ENCODE data around the gene CSNK1G1.

DNA sequence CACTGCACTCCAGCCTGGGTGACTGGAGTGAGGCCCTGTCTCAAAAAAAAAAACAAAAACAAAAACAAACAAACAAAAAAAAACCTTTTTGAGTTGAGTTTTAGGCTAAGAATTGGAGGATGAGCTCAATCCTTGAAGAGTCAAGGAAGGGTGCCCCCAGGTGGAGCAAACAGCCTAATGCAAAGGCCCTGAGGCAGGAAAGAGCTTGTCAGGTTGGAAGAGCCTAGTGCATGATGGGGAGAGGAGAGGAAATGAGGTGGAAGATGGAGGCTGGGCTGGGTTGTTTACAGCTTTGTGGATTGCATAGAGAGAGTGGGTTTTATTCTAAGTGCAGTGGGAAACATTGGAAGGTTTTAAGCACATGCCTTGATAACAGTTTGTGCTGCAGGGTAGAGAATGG lies 206.5 kb downstream of the CSNK1G1 start:
- no peak for TF ChIP-seq POLR2A (IDR thresholded peaks at IDR 0.05)
- TF ChIP-seq, protein P1, sequence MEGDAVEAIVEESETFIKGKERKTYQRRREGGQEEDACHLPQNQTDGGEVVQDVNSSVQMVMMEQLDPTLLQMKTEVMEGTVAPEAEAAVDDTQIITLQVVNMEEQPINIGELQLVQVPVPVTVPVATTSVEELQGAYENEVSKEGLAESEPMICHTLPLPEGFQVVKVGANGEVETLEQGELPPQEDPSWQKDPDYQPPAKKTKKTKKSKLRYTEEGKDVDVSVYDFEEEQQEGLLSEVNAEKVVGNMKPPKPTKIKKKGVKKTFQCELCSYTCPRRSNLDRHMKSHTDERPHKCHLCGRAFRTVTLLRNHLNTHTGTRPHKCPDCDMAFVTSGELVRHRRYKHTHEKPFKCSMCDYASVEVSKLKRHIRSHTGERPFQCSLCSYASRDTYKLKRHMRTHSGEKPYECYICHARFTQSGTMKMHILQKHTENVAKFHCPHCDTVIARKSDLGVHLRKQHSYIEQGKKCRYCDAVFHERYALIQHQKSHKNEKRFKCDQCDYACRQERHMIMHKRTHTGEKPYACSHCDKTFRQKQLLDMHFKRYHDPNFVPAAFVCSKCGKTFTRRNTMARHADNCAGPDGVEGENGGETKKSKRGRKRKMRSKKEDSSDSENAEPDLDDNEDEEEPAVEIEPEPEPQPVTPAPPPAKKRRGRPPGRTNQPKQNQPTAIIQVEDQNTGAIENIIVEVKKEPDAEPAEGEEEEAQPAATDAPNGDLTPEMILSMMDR (IDR thresholded peaks at IDR 0.05), result no peak

Measured in uterus (tissue), 2 donors.